ENCODE data around the gene USF2.

DNA sequence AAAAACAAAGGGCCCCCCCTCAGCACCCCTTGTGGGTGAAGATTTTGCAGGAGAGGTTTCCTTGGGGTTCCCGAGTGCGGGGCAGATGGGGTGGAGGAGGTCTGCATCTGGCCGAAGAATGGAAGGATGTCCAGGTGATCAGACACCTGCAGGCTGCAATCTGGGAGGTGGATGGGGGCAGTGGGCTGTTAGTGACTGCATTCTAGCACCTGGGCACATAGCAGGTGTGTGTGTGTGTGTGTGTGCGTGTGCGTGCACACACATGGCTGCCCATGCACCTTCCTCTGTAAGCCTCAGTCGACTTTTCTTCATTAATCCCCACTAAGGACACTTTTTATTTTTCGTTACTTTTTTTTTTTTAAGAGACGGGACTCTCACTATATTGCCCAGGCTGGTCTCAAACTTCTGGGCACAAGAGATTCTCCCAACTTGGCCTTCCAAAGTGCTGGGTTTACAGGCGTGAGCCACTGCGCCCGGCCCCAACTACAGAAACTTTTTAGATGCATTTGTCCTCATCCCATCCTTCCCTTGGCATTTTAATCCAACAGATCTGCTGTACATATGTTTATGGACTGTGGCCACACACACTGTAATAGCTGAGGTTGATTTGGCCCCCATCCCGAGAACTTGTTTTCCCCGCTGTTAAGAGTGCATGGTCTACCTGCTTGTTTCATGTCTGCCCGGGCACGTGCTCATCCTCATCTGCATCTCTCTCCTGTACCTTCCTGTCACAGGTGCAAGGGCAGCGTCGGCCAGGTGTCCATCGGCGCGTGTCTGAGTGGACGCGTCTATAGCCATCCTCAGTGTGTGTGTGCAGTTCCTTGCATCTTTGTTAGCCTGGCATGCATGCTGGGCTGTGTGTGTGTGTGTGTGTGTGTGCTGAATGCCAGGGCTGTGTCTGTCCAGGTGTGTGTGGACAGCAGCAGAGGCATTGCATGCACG is 23.9 kb downstream of the USF2 start:
- TF ChIP-seq, protein P1, sequence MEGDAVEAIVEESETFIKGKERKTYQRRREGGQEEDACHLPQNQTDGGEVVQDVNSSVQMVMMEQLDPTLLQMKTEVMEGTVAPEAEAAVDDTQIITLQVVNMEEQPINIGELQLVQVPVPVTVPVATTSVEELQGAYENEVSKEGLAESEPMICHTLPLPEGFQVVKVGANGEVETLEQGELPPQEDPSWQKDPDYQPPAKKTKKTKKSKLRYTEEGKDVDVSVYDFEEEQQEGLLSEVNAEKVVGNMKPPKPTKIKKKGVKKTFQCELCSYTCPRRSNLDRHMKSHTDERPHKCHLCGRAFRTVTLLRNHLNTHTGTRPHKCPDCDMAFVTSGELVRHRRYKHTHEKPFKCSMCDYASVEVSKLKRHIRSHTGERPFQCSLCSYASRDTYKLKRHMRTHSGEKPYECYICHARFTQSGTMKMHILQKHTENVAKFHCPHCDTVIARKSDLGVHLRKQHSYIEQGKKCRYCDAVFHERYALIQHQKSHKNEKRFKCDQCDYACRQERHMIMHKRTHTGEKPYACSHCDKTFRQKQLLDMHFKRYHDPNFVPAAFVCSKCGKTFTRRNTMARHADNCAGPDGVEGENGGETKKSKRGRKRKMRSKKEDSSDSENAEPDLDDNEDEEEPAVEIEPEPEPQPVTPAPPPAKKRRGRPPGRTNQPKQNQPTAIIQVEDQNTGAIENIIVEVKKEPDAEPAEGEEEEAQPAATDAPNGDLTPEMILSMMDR (IDR thresholded peaks at IDR 0.05), result no peak
- TF ChIP-seq POLR2A (IDR thresholded peaks at IDR 0.05) (no peak), POLR2AphosphoS5 (IDR thresholded peaks at IDR 0.05) (no peak)
